ENCODE results near the gene NDUFV2. TPM values are rescaled to one million over a fixed set of nuclear protein-coding genes. Genes with fewer than 3 reads are reported as not detected.

NDUFV2 gene
- total RNA-seq, 4 donors from 2014 or later, result 66.3 to 161 (median 97.9) TPM

DNA sequence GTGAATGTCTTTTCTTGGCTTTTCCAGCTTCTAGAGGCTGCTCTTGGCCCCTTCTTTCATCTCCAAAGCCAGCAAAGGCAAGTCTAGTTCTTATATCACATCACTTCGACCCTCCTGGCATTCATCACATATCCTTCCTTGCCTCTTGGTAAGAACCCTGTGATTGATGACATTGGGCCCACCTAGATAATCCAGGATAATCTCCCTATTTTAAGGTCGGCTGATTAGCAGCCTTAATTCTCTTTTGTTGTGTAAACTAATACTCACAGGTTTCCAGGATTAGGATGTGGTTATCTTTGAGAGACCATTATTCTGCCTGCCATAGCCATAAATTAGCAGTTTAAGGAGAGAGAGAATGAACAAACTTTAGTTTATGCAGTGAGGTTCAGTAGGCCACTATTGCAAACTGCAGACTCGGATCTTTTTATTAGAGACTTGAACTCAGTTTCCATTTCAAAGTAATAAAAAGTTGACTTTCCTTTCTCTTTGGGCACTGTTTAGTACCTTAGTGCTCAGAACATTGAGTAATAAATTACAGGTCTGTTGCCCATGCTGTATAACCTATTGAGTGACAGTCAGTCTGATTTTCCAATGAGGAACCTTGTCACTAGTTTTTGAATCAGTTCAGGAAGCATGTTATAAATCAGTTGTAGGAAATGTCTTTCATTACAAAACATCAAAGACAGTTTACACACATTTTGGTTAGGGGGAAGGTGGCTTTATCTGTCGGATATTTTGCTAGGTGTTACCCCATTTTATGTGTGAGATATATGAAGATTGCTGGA, 4.5 kb downstream of the NDUFV2 start:
- TF ChIP-seq, protein P1, sequence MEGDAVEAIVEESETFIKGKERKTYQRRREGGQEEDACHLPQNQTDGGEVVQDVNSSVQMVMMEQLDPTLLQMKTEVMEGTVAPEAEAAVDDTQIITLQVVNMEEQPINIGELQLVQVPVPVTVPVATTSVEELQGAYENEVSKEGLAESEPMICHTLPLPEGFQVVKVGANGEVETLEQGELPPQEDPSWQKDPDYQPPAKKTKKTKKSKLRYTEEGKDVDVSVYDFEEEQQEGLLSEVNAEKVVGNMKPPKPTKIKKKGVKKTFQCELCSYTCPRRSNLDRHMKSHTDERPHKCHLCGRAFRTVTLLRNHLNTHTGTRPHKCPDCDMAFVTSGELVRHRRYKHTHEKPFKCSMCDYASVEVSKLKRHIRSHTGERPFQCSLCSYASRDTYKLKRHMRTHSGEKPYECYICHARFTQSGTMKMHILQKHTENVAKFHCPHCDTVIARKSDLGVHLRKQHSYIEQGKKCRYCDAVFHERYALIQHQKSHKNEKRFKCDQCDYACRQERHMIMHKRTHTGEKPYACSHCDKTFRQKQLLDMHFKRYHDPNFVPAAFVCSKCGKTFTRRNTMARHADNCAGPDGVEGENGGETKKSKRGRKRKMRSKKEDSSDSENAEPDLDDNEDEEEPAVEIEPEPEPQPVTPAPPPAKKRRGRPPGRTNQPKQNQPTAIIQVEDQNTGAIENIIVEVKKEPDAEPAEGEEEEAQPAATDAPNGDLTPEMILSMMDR (IDR thresholded peaks at IDR 0.05; ENCODE audit: low read depth), result no peak

DNA sequence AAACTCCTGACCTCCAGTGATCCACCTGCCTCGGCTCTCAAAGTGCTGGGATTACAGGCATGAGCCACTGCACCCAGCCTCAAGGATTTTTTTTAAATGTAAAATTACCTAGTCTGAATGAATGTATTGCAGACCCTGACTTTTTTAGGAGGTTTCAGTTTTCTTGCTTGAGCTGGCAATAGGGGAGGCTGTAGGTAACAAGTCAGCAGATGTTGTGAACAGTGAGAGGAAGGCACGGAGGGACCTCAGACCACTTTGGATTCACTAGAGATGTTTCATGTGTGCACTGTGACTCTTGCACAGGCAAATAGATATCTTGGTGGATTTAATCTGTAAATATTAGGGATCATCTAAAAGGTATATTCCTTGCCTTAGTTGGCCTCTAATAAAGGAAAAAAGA, 6.4 kb downstream of the NDUFV2 start:
- TF ChIP-seq, protein P1 (IDR thresholded peaks at IDR 0.05; ENCODE audit: low read depth), result no peak

DNA sequence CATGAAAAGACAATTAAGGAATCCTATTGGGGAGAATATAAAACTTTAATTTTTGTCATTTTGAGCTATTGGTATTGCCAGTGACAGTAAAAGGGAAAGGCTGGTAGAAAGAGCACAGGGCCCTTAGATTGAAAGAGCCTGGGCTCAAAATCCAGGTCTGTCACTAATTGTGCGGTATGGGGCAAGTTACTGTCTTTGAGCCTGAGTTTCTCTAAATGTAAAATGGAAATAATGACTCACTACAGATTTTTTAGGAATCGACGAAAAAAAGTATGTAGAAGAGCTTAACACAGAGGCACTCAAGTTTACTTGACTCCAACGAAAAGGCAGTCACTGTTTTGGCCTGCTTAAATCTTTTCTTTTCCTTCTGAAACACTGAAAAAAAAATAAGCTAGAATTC, 7.0 kb downstream of the NDUFV2 start:
- TF ChIP-seq, protein P1 (IDR thresholded peaks at IDR 0.05; ENCODE audit: low read depth), result no peak

DNA sequence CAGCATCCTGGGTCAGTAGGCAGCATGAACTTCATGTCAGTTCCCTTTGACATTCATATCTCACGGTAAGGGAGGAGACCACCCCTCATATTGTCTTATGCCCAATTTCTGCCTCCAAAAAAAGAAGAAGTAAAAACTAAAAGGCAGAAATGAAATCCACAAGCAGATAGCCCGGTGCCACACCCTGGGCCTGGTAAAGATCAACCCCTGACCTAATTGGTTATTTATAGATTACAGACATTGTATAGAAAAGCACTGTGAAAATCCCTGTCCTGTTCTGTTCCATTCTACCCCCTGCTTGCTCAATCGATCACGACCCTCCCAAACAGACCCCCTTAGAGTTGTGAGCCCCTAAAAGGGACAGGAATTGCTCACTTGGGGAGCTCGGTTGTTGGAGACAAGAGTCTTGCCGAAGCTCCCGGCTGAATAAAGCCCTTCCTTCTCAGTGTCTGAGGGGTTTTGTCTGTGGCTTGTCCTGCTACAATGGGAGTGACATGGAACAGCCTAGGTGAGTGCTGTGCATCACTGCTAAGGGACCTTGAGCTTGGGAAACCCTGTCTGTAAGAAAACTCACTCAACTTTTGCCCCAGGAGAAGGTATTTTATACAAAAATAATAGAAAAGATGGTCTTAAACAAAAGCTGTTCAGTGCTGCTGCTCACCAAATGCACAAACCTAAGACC, 11.1 kb downstream of the NDUFV2 start:
- TF ChIP-seq, protein P1 (IDR thresholded peaks at IDR 0.05; ENCODE audit: low read depth), result no peak

DNA sequence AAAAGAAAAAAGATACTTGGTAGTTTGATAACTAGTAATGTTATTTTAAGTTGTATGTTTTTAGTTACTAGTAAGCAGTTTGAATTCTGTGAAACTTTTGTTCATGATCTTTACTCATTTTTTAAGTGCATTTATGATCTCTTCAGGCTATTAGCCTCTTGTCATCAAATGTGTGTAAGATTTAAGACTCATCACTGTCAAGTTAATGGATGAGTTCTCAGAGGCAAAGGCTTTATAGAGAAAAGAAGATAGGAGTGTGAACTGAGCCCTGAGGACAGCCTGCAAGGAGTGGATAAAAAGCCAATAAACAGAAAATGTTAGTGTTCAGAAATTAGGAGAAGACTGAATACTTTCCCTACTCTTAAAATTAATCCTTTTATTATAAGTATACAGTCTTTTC, 13.5 kb downstream of the NDUFV2 start:
- TF ChIP-seq, protein P1 (IDR thresholded peaks at IDR 0.05; ENCODE audit: low read depth), result no peak

DNA sequence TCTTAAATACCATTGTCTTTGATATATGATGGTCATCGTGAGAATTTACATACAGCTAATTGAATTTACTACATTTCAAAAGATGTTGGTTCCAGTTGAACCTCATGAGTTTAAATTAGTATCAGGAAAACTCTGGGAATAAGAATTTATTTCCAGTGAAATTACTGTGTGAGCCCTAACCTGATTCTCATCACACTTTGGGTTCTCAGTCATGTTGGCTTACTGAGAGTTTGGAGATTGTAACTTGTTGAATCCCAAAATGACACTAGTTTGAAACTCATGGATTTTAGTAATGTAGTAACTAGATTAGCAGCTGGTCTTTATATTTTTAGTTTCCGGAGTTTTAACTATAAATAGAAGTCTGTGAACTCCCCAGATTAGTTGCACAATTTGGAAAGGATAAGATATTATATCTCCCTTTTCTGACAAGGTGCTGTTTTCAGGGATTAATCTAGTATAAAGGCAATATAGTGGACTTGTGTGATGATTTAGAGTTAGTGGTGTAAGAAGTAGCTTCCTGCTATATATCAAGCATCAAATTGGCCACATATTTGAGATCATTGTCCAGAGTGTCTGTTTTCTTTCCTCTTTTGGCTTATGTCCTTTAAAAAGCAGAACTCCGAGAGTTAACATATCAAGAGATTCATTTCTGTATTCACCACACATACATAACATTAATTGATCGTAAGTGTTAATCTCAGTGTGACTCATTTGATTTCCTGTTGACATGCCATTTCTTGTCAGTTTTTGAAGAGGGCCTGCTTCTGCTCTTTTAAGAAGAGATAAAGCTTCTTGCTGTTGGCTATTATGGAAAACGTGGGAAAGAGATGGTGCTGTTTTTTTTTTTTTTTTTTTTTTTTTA, 15.7 kb downstream of the NDUFV2 start:
- TF ChIP-seq, protein P1 (IDR thresholded peaks at IDR 0.05; ENCODE audit: low read depth), result no peak

DNA sequence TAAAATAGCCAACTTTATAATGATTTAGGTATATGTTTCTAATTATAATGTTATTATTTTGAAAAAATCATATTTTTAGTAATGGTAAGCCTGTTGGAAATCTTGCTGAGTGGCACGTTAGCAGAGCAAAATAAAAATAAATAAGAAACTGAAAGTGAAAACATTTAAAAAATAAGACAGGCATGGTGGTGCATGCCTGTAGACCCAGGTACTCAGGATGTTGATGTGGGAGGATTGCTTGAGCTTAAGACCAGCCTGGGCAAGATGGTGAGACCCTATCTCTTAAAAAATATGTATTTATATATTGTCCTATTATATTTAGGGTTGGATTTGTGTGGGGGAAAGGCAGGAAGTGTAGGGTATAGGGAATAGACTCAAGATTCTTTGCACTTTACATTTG, 18.3 kb downstream of the NDUFV2 start:
- TF ChIP-seq, protein P1 (IDR thresholded peaks at IDR 0.05; ENCODE audit: low read depth), result no peak

Measured in subcutaneous adipose tissue (tissue), 4 donors.